ENCODE results near the gene CERK. TPM values are rescaled to one million over a fixed set of nuclear protein-coding genes. Genes with fewer than 3 reads are reported as not detected.

CERK gene
- total and polyA plus RNA-seq, 2 of the 13 experiments (the other 11 are each of a cell fraction or from before 2014, with no cell fraction given), result 40.3 to 41.9 TPM

DNA sequence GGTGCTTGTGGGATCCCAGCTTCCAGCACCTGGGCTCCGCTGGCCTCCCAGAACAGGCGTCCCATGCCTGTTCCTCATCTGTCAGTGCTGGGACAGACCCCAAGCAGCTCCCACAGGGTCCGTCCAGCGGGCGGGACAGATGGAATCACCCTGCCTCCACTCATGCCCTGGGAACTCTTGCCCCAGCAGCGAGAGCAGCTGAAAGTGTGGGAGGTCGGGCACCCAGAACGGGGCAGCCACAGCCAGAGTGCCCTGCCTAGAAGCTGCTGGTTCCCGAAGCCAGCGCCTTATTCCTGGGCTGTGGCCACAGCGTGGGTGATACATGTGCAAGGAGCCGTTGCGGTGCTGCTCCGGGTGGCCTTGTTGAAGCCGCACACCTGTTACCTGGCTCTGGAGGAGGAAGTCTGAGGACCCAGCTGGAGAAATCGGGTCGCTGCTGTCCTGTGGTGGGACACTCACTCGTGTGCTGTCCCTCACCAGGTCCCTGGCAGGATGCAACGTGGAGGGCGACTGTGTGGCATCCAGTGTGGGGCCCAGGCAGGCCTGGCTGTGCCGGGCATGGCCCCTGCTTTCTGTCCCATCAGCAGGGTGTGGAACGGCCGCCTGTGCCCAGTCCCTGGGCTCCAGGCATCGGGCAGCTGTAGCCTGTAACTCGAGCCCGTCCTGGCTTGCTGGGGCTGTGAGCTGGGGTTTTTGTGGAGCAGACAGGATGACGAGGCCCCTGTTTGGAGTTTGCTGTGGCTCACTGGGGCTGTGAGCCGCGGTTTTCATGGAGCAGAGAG lies 101.6 kb downstream of the CERK start:
- ATAC-seq, result no peak
- no peak overlapping the region for H3K4me3 ChIP-seq (replicated peaks in 1 of 3; ENCODE audit: insufficient read depth in 1 of 3, low read depth in 2 of 3, low read length in 3 of 3)

DNA sequence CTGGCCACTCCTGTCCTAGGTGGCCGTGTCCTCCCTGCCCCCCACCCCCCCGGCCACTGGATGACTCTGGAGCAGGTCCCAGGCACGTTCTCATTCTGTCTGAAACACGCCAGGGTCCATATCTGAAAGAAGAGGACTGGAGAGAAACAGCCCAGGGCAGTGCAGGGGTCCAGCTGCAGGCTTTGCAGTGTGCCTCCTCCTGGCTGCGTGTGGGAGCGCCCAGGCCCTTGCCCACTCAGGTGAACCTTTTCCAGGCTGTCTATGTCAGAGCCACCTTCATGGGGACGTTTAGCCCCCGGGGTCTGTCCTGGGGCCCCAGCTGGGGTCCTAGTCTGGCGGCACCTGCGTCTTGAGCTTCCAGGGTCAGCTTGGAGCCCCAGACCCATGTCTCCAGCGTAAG lies 102.3 kb downstream of the CERK start:
- intact Hi-C loops (cut with micrococcal nuclease; ENCODE audit: unreplicated experiment), result loop anchor here (5.0 kb wide), 1 partner anchor 73 kb away; no protein-coding TSS in a partner anchor
- H3K4me2 ChIP-seq (ENCODE audit: low read depth, low read length), result no peak overlapping the region
- no peak overlapping the region for H3K9ac ChIP-seq (ENCODE audit: insufficient read depth, low read depth, low read length)
- H3K27ac ChIP-seq (ENCODE audit: extremely low read length, insufficient read depth, low read length), result peak overlapping the region; percentile 51
- CTCF ChIA-PET (ENCODE audit: low intra/inter-chr PET ratio, low total read pairs), result interaction anchor here (0.7 kb wide), 1 partner anchor 72 kb away, joined by 3 read pairs; no protein-coding TSS in a partner anchor
- POLR2A ChIA-PET, result interaction anchor here (1.3 kb wide), 2 partner anchors 16 to 26 kb away, joined by 4 to 7 read pairs; no protein-coding TSS in a partner anchor
- FAIRE-seq (no peak), DNase-seq (ENCODE audit: low spot score) (no peak), ATAC-seq (peak; percentile 57)
- no peaks in the 10 kb centered on the region for H4K20me1 ChIP-seq (ENCODE audit: insufficient read depth, low read length)
- WGBS (ENCODE audit: low lambda C conversion rate), result 44% methylated on average over 1 of the region's 11 CpGs
- H3K4me1 ChIP-seq (ENCODE audit: insufficient read depth, low read length), result peaks cover 59% of the 10 kb centered on the region
- H2AFZ ChIP-seq (ENCODE audit: low read length), result no peak overlapping the region
- in situ Hi-C loops (cut with HindIII; ENCODE audit: extremely low pct_ligation_motif_present, low pct_unique_long_range_greater_than_20kb), result no loop called here
- BruUV-seq (replicated peaks), result no TSS peak
- H3K9me3 ChIP-seq (ENCODE audit: low read length), result no peaks in the 10 kb centered on the region
- H3K79me2 ChIP-seq (ENCODE audit: insufficient read depth, low read length), result no peaks in the 10 kb centered on the region
- H3K27me3 ChIP-seq (ENCODE audit: control insufficient read depth in 1 of 2, insufficient read depth in 2 of 2, low read length in 2 of 2), result no peaks in the 10 kb centered on the region
- no peaks in the 10 kb centered on the region for H3K36me3 ChIP-seq (replicated peaks in 1 of 2; ENCODE audit: control insufficient read depth in 1 of 2, insufficient read depth in 2 of 2, low read length in 2 of 2)
- H3K4me3 ChIP-seq (replicated peaks in 1 of 3; ENCODE audit: insufficient read depth in 1 of 3, low read depth in 2 of 3, low read length in 3 of 3), result no peak overlapping the region
- TF ChIP-seq RAD21 (CRISPR knock-in tag; IDR thresholded peaks at IDR 0.05) (peak; percentile 33; the same call in 1 of the 2 replicates), HNRNPL (IDR thresholded peaks at IDR 0.05; ENCODE audit: low read depth, low read length) (no peak)
- TF ChIP-seq, protein P1, sequence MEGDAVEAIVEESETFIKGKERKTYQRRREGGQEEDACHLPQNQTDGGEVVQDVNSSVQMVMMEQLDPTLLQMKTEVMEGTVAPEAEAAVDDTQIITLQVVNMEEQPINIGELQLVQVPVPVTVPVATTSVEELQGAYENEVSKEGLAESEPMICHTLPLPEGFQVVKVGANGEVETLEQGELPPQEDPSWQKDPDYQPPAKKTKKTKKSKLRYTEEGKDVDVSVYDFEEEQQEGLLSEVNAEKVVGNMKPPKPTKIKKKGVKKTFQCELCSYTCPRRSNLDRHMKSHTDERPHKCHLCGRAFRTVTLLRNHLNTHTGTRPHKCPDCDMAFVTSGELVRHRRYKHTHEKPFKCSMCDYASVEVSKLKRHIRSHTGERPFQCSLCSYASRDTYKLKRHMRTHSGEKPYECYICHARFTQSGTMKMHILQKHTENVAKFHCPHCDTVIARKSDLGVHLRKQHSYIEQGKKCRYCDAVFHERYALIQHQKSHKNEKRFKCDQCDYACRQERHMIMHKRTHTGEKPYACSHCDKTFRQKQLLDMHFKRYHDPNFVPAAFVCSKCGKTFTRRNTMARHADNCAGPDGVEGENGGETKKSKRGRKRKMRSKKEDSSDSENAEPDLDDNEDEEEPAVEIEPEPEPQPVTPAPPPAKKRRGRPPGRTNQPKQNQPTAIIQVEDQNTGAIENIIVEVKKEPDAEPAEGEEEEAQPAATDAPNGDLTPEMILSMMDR (CRISPR knock-in tag; IDR thresholded peaks at IDR 0.05), result peak; percentile 48; the same call in 1 of the 2 replicates

More for the DNA sequence above, 101.6 kb downstream of the CERK start:
- Histone ChIP-seq H3K79me2 (ENCODE audit: insufficient read depth, low read length) (no peaks in the 10 kb centered on the region), H4K20me1 (ENCODE audit: insufficient read depth, low read length) (no peaks in the 10 kb centered on the region), H3K9me3 (ENCODE audit: low read length) (no peaks in the 10 kb centered on the region), H3K4me1 (ENCODE audit: insufficient read depth, low read length) (peaks cover 59% of the 10 kb centered on the region), H3K36me3 (replicated peaks in 1 of 2; ENCODE audit: control insufficient read depth in 1 of 2, insufficient read depth in 2 of 2, low read length in 2 of 2) (no peaks in the 10 kb centered on the region), H3K4me2 (ENCODE audit: low read depth, low read length) (no peak overlapping the region), H3K27ac (ENCODE audit: extremely low read length, insufficient read depth, low read length) (peak overlapping the region; percentile 51), H3K27me3 (ENCODE audit: control insufficient read depth in 1 of 2, insufficient read depth in 2 of 2, low read length in 2 of 2) (no peaks in the 10 kb centered on the region), H3K9ac (ENCODE audit: insufficient read depth, low read depth, low read length) (no peak overlapping the region), H2AFZ (ENCODE audit: low read length) (no peak overlapping the region)
- intact Hi-C loops (cut with micrococcal nuclease; ENCODE audit: unreplicated experiment) (loop anchor here (5.0 kb wide), 1 partner anchor 74 kb away; no protein-coding TSS in a partner anchor), in situ Hi-C loops (cut with HindIII; ENCODE audit: extremely low pct_ligation_motif_present, low pct_unique_long_range_greater_than_20kb) (no loop called here)
- no TSS peak for BruUV-seq (replicated peaks)
- WGBS (ENCODE audit: low lambda C conversion rate), result 88% methylated on average over 22 of the region's 29 CpGs
- DNase-seq (ENCODE audit: low spot score) (no peak), FAIRE-seq (no peak)
- CTCF ChIA-PET (ENCODE audit: low intra/inter-chr PET ratio, low total read pairs), result no interaction called here
- POLR2A ChIA-PET, result interaction anchor here (1.3 kb wide), 2 partner anchors 16 to 27 kb away, joined by 4 to 7 read pairs; no protein-coding TSS in a partner anchor
- TF ChIP-seq CC2D1A (CRISPR knock-in tag; IDR thresholded peaks at IDR 0.05) (no peak), ZMYM4 (CRISPR knock-in tag; IDR thresholded peaks at IDR 0.05) (no peak), NFIC (IDR thresholded peaks at IDR 0.05; ENCODE audit: low read length) (no peak), ADNP (CRISPR knock-in tag; IDR thresholded peaks at IDR 0.05) (no peak), GPN1 (CRISPR knock-in tag; IDR thresholded peaks at IDR 0.05; ENCODE audit: borderline replicate concordance) (no peak)
- TF ChIP-seq, protein P2, sequence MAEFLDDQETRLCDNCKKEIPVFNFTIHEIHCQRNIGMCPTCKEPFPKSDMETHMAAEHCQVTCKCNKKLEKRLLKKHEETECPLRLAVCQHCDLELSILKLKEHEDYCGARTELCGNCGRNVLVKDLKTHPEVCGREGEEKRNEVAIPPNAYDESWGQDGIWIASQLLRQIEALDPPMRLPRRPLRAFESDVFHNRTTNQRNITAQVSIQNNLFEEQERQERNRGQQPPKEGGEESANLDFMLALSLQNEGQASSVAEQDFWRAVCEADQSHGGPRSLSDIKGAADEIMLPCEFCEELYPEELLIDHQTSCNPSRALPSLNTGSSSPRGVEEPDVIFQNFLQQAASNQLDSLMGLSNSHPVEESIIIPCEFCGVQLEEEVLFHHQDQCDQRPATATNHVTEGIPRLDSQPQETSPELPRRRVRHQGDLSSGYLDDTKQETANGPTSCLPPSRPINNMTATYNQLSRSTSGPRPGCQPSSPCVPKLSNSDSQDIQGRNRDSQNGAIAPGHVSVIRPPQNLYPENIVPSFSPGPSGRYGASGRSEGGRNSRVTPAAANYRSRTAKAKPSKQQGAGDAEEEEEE (CRISPR knock-in tag; IDR thresholded peaks at IDR 0.05; ENCODE audit: borderline replicate concordance), result no peak

Data from HepG2 (cell line).